Suprapubic skin (tissue), 4 donors: ENCODE data around the gene VAV2. TPM values are rescaled to one million over a fixed set of nuclear protein-coding genes. Genes with fewer than 3 reads are reported as not detected.

Experiments used
- DNase-seq, 2 donors: peaks; one replicate each; pipeline ENCODE4 v3.0.0-alpha.2; 2019; ENCODE audit warnings: low spot score in 2 of 2
- H3K27ac ChIP-seq: fragments of 200-600 bp; sonication (generic); one replicate; pipeline ENCODE4 v1.5.1; 2019
- H3K27me3 ChIP-seq: fragments of 200-600 bp; sonication (generic); one replicate; pipeline ENCODE4 v1.5.1; 2019
- H3K36me3 ChIP-seq: fragments of 200-600 bp; sonication (generic); one replicate; pipeline ENCODE4 v1.5.1; 2019
- H3K4me1 ChIP-seq: fragments of 200-600 bp; sonication (generic); one replicate; pipeline ENCODE4 v1.5.1; 2019
- H3K4me3 ChIP-seq: fragments of 200-600 bp; sonication (generic); one replicate; pipeline ENCODE4 v1.5.1; 2019; ENCODE audit warnings: mild to moderate bottlenecking
- H3K9me3 ChIP-seq: fragments of 200-600 bp; sonication (generic); one replicate; pipeline ENCODE4 v1.5.1; 2019
- EP300 ChIP-seq: sonication (generic); formaldehyde crosslinking; IDR thresholded peaks from one replicate; pipeline ENCODE4 v1.6.1; 2017; ENCODE audit warnings: antibody characterized with exemption
- POLR2A ChIP-seq, 2 donors: fragments of 450-650 bp; IDR thresholded peaks; one replicate each; pipeline ENCODE4 v1.6.1; 2017; ENCODE audit warnings: antibody characterized with exemption in 2 of 2, mild to moderate bottlenecking in 2 of 2, moderate library complexity in 2 of 2
- POLR2AphosphoS5 ChIP-seq, 3 donors: sonication (generic); formaldehyde crosslinking; IDR thresholded peaks; one replicate each; pipeline ENCODE4 v1.6.1; 2017; ENCODE audit warnings: antibody characterized with exemption in 3 of 3
- WGBS: methylation state at CpG from one replicate; pipeline ENCODE4 v1.1.5; 2018; 5-methylcytosine and 5-hydroxymethylcytosine counted together
- total RNA-seq, 4 donors: library from RNA; depleted of rRNA; stranded (reverse); fragments of >200 nt; gene quantifications; one replicate each; pipeline ENCODE4 v1.1.0, GENCODE V29; 2016
- TF ChIP-seq, protein P1 (sequence below), 2 donors: fragments of 200-600 bp in 1 of 2; fragments of 450-650 bp in 1 of 2; sonication (generic) in 1 of 2; IDR thresholded peaks; one replicate each; pipeline ENCODE4 v1.5.1; 2016 to 2019; ENCODE audit warnings: antibody characterized with exemption in 2 of 2, mild to moderate bottlenecking in 1 of 2, moderate library complexity in 1 of 2

VAV2 gene
- total RNA-seq, 4 donors from 2014 or later: 5.2 to 10.3 (median 6.4) TPM

DNA sequence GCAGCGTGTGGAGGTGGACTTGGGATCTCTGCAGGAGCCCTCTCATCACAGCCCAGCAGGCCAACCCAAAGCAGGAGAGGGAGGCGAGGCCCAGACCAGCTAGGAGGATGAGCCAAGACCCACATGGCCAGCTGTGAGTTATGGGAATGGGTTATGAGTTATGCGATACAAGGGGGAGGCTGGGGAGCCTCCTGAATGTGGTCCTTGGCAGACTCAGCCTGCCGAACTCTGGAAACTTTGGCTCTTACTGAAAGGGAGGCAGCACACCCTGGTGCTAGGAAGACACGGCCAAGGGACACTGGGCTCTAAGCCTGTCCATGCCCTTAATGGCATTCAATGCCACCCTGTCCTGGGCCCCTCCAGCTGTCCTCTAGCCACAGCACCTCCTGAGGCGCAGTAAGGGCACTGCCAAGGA lies 7.7 kb upstream of the VAV2 start:
- H3K4me3 ChIP-seq: no peak overlapping the region
- no peaks in the 10 kb centered on the region for H3K4me1 ChIP-seq
- no peaks in the 10 kb centered on the region for H3K9me3 ChIP-seq
- H3K36me3 ChIP-seq: no peaks in the 10 kb centered on the region
- 82% methylated on average over 5 of the region's 6 CpGs for WGBS
- H3K27me3 ChIP-seq: peaks cover 11% of the 10 kb centered on the region
- no peak for DNase-seq
- no peak overlapping the region for H3K27ac ChIP-seq
- TF ChIP-seq, protein P1, sequence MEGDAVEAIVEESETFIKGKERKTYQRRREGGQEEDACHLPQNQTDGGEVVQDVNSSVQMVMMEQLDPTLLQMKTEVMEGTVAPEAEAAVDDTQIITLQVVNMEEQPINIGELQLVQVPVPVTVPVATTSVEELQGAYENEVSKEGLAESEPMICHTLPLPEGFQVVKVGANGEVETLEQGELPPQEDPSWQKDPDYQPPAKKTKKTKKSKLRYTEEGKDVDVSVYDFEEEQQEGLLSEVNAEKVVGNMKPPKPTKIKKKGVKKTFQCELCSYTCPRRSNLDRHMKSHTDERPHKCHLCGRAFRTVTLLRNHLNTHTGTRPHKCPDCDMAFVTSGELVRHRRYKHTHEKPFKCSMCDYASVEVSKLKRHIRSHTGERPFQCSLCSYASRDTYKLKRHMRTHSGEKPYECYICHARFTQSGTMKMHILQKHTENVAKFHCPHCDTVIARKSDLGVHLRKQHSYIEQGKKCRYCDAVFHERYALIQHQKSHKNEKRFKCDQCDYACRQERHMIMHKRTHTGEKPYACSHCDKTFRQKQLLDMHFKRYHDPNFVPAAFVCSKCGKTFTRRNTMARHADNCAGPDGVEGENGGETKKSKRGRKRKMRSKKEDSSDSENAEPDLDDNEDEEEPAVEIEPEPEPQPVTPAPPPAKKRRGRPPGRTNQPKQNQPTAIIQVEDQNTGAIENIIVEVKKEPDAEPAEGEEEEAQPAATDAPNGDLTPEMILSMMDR (IDR thresholded peaks at IDR 0.05): no peak

DNA sequence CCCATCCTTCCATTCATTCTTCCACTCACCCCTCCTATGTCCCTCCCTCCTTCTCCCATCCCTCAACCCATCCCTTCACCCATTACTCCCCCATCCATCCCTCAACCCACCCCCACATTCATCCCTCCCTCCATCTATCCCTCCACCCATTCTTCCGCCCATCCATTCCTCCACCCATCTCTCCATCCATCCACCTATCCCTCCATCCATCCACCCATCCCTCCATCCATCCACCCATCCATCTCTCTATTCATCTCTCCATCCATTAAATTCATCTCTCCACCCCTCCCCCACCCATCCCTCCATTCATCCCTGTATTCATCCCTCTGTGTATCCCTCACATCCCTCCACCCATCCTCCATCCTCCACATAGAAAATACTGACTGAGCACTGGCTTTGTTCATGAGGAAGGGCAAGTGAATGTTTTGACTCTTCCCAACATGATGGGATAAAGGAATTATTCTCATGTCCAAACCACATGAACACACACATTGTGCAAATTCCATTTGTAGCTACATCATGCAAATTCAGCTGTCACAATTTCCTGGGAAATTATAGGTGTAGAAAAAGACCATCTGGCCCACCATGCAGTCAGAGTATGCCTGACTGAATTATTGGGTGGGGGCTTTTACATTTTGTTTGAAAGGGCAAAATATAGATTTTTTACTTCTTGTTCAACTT lies 6.9 kb upstream of the VAV2 start:
- H3K4me3 ChIP-seq: no peak overlapping the region
- H3K36me3 ChIP-seq: no peaks in the 10 kb centered on the region
- H3K27me3 ChIP-seq: peaks cover 11% of the 10 kb centered on the region
- WGBS: 100% methylated on average over 1 of the region's 1 CpG
- no peak overlapping the region for H3K27ac ChIP-seq
- DNase-seq: no peak
- peaks cover 5% of the 10 kb centered on the region for H3K4me1 ChIP-seq
- H3K9me3 ChIP-seq: no peaks in the 10 kb centered on the region
- TF ChIP-seq, protein P1 (IDR thresholded peaks at IDR 0.05): no peak
- no peak for TF ChIP-seq POLR2AphosphoS5 (IDR thresholded peaks at IDR 0.05)
- TF ChIP-seq EP300: no peak
- TF ChIP-seq POLR2A (IDR thresholded peaks at IDR 0.05): no peak

DNA sequence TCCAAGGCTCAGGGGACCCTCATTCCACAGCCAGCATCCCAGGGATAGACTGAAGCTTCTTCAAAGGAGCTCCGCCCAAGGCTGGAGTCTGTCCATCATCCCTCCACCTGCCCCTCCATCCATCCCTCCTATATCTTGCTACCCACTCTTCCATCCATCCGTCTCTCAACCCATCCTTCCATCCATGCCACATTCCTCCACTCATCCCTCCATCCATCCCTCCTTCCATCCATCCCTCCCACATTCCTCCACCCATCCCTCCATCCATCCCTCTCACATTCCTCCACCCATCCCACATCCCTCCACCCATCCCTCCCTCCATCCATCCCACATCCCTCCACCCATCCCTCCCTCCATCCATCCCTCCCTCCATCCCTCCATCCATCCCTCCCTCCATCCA lies 5.5 kb upstream of the VAV2 start:
- Histone ChIP-seq H3K36me3 (no peaks in the 10 kb centered on the region), H3K4me1 (peaks cover 19% of the 10 kb centered on the region), H3K9me3 (no peaks in the 10 kb centered on the region), H3K27me3 (peaks cover 11% of the 10 kb centered on the region), H3K27ac (no peak overlapping the region), H3K4me3 (no peak overlapping the region)
- TF ChIP-seq EP300 (no peak), POLR2A (IDR thresholded peaks at IDR 0.05) (no peak), POLR2AphosphoS5 (IDR thresholded peaks at IDR 0.05) (no peak)
- TF ChIP-seq, protein P1 (IDR thresholded peaks at IDR 0.05): no peak
- 85% methylated on average over 2 of the region's 2 CpGs for WGBS
- no peak for DNase-seq

DNA sequence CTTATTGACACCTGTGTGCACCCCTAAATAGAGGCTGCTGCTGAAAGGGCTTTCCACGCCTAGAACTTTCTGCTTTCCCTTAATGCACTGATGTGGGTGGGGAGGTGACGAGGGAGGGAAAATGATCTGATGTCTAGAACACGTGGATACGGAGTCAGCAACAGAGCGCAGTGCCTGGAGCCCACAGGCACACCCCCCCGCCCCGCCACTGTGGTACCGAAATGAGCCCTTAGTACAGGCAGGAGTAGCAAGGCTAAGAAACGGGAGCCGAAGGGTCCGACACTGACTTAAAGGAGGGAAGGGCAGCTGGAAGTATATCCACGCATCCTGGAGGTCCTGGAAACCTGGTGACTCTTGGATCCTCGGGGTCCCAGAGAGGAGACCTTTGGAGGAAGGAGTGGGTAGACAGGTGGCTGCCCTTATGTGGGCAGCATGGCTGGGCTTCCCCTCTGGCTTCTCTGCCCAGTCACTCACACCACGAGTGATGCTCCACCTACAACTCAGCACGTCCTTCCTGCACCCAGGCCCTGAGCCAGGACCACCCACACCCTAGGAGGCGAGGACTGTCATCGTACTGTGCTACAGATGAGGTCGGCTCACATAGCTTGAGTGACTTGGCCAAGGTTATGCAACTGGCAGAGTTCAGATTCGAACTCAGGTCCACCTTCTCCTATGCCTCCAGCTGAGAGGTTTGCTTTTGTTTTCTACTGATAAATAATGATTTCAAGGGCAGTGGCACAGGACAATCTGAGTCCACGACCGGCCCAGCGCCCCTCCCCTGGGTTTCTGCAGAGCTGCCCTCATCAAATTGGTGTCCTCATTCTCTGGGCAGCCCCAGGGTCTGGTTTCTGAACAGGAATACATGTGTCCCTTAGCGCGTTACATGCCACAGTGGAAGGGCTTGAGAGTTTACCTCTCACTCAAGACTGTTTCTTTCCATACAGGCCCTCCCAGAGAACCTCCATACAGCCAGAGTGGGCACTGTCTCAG lies 4.7 kb upstream of the VAV2 start:
- H3K9me3 ChIP-seq: no peaks in the 10 kb centered on the region
- H3K27ac ChIP-seq: no peak overlapping the region
- H3K4me3 ChIP-seq: no peak overlapping the region
- H3K27me3 ChIP-seq: peaks cover 11% of the 10 kb centered on the region
- 64% methylated on average over 18 of the region's 24 CpGs for WGBS
- H3K4me1 ChIP-seq: peaks cover 21% of the 10 kb centered on the region
- TF ChIP-seq POLR2AphosphoS5 (IDR thresholded peaks at IDR 0.05) (no peak), POLR2A (IDR thresholded peaks at IDR 0.05) (no peak), EP300 (no peak)
- TF ChIP-seq, protein P1 (IDR thresholded peaks at IDR 0.05): no peak
- DNase-seq: no peak
- no peaks in the 10 kb centered on the region for H3K36me3 ChIP-seq
